ENCODE results near the gene KIF26B. TPM values are rescaled to one million over a fixed set of nuclear protein-coding genes. Genes with fewer than 3 reads are reported as not detected.
A peak's percentile ranks its signal among the peaks of the same experiment; 100 is the strongest.

Gene KIF26B
- total and polyA plus RNA-seq, 2 of the 4 experiments (the other 2 are of a cell fraction): 0.53 to 0.54 TPM

DNA sequence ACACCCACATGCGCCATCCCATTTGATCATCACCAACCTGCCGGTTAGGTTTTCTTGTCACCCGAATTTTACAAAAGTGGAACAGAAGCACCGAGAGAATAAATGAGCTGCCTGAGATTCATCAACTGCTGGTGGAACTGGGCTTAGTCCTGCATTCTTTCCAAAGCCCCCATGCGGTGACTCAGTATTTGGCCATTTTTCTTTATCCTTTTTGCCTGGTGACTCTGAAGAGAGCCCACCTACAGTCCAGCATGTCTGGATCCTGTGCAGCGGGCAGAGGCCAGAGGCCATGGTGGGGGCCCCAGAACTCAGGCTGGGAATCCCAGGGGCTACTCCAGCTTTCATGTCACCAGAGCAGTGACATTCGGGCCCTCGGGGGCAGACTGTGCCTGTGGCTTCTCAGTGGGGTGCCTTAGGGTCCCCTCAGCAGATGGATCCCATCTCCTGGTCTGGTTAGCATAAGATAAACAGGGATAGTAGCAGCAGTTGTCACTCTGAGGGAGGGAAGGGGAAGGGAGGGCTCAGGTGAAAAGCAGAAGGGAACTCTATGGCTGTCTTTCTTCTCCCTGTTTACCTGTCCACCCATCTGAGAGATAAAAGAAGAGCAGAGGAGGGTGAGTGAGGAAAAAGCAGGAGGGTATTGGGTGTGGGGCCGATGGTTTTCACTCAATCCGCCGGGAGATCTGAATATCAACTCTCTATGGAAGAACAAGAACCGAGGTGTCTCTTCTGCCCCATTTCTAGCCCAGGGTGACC is 63.2 kb downstream of the KIF26B start:
- H3K23ac ChIP-seq (ENCODE audit: low read depth, low read length): no peak overlapping the region
- BruUV-seq (replicated peaks): no TSS peak
- WGBS, 2 experiments (ENCODE audit: extremely low coverage in 2 of 2, insufficient read length in 1 of 2): 53% methylated on average over 3 of the region's 12 CpGs; no CpG with 5 or more reads in 1 of the 2 experiments
- H3K56ac ChIP-seq (ENCODE audit: extremely low read depth, insufficient read depth, low read length): no peak overlapping the region
- dilution Hi-C loops (cut with HindIII; ENCODE audit: low sequenced_read_pairs, unreplicated experiment) (no loop called here), intact Hi-C loops (cut with micrococcal nuclease) (no loop called here), in situ Hi-C loops (cut with MboI; ENCODE audit: low sequenced_read_pairs) (no loop called here)
- H4K8ac ChIP-seq (ENCODE audit: low read depth in 2 of 2, low read length in 2 of 2): no peak overlapping the region
- H3K27ac ChIP-seq (ENCODE audit: insufficient read depth, low read length): no peak overlapping the region
- no peaks in the 10 kb centered on the region for H3K27me3 ChIP-seq (ENCODE audit: control insufficient read depth, insufficient read depth, low read length)
- H3K9me3 ChIP-seq (ENCODE audit: control insufficient read depth, insufficient read depth, low read length): no peaks in the 10 kb centered on the region
- H3K4me3 ChIP-seq (ENCODE audit: insufficient read depth, low read depth, low read length): no peak overlapping the region
- H2AK9ac ChIP-seq (replicated peaks; ENCODE audit: low read depth, low read length, poor library complexity): peak overlapping the region; percentile 82
- no peak overlapping the region for H3K9ac ChIP-seq (ENCODE audit: low read depth, low read length)
- ATAC-seq (ENCODE audit: low read depth): no peak
- TF ChIP-seq RAD21 (IDR thresholded peaks at IDR 0.05; ENCODE audit: low read length) (no peak), USF2 (IDR thresholded peaks at IDR 0.05; ENCODE audit: low read depth, low read length) (no peak), RFX5 (IDR thresholded peaks at IDR 0.05; ENCODE audit: low read depth, low read length) (no peak), BHLHE40 (IDR thresholded peaks at IDR 0.05; ENCODE audit: low read depth, low read length) (no peak), POLR2A (IDR thresholded peaks at IDR 0.05; ENCODE audit: low read depth, low read length) (no peak), RCOR1 (IDR thresholded peaks at IDR 0.05; ENCODE audit: insufficient replicate concordance, low read length) (no peak), NFE2L2 (IDR thresholded peaks at IDR 0.05; ENCODE audit: low read depth, low read length) (no peak), CHD1 (IDR thresholded peaks at IDR 0.05; ENCODE audit: low read depth, low read length) (no peak), FOS (IDR thresholded peaks at IDR 0.05; ENCODE audit: low read depth, low read length) (no peak)
- TF ChIP-seq, protein P1, sequence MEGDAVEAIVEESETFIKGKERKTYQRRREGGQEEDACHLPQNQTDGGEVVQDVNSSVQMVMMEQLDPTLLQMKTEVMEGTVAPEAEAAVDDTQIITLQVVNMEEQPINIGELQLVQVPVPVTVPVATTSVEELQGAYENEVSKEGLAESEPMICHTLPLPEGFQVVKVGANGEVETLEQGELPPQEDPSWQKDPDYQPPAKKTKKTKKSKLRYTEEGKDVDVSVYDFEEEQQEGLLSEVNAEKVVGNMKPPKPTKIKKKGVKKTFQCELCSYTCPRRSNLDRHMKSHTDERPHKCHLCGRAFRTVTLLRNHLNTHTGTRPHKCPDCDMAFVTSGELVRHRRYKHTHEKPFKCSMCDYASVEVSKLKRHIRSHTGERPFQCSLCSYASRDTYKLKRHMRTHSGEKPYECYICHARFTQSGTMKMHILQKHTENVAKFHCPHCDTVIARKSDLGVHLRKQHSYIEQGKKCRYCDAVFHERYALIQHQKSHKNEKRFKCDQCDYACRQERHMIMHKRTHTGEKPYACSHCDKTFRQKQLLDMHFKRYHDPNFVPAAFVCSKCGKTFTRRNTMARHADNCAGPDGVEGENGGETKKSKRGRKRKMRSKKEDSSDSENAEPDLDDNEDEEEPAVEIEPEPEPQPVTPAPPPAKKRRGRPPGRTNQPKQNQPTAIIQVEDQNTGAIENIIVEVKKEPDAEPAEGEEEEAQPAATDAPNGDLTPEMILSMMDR (conservative IDR thresholded peaks at IDR 0.05; ENCODE audit: low read depth, low read length): no peak
- TF ChIP-seq, protein P2, sequence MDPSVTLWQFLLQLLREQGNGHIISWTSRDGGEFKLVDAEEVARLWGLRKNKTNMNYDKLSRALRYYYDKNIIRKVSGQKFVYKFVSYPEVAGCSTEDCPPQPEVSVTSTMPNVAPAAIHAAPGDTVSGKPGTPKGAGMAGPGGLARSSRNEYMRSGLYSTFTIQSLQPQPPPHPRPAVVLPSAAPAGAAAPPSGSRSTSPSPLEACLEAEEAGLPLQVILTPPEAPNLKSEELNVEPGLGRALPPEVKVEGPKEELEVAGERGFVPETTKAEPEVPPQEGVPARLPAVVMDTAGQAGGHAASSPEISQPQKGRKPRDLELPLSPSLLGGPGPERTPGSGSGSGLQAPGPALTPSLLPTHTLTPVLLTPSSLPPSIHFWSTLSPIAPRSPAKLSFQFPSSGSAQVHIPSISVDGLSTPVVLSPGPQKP (IDR thresholded peaks at IDR 0.05; ENCODE audit: borderline replicate concordance, low read depth, low read length): no peak
- ChIA-PET CTCF (no interaction called here), POLR2A (ENCODE audit: unreplicated experiment) (no interaction called here)
- H3K4me1 ChIP-seq (ENCODE audit: control insufficient read depth, insufficient read depth, low read length): peaks cover 3% of the 10 kb centered on the region; the same call in 1 of the 2 replicates
- no peak overlapping the region for H2BK5ac ChIP-seq (ENCODE audit: low read depth, low read length, poor library complexity, severe bottlenecking)
- H4K5ac ChIP-seq (ENCODE audit: low read depth, low read length): no peak overlapping the region
- no peak overlapping the region for H3K4me2 ChIP-seq (ENCODE audit: low read depth, low read length)
- H4K20me1 ChIP-seq (ENCODE audit: insufficient read depth, low read length): no peaks in the 10 kb centered on the region; the same call in 1 of the 2 replicates
- no peak overlapping the region for H2AFZ ChIP-seq (replicated peaks; ENCODE audit: low read length, poor library complexity)
- H3K9me1 ChIP-seq (ENCODE audit: insufficient read depth, low read length): 0 out of 2 replicates have a peak, but pooled peaks cover 2% of the 10 kb centered on the region
- H3K36me3 ChIP-seq (ENCODE audit: control insufficient read depth, insufficient read depth, low read length): no peaks in the 10 kb centered on the region
- H2AK5ac ChIP-seq (ENCODE audit: low read depth, low read length): no peak overlapping the region
- 0 out of 4 replicates have a peak, but pooled peaks cover 0 to 4% of the 10 kb centered on the region in 2 experiments for H3K79me1 ChIP-seq (ENCODE audit: low read depth in 1 of 2, low read length in 2 of 2)
- no peak overlapping the region for H2BK20ac ChIP-seq (ENCODE audit: low read depth, low read length)
- H4K91ac ChIP-seq (ENCODE audit: insufficient read depth, low read depth, low read length): no peak overlapping the region
- no peak overlapping the region for H3K14ac ChIP-seq (replicated peaks; ENCODE audit: low read depth, low read length)
- no peak overlapping the region for H3K18ac ChIP-seq (ENCODE audit: low read depth, low read length)
- no peak overlapping the region for H2BK120ac ChIP-seq (ENCODE audit: low read depth, low read length)
- no peak overlapping the region for H2BK15ac ChIP-seq (ENCODE audit: low read depth, low read length)
- DNase-seq: no peak
- no peak overlapping the region for H3K4ac ChIP-seq (ENCODE audit: low read depth, low read length)

Measured in IMR-90 (cell line).